NCI-H2196 (cell line): ENCODE measurements around the gene KMT2C.
"Not testable (repeated sequence)": the region's sequence is repeated elsewhere in the genome, so short reads cannot be mapped to it uniquely, and the experiment has no call there.

Source experiments
- DNase-seq: peaks from one replicate; lab custom pipeline; 2025; ENCODE audit not compliant: unreplicated experiment; lab: John Stamatoyannopoulos, UW

The KMT2C gene

GRCh38 chr7:152435384-152436110, at the start of gene KMT2C:
Gene KMT2C (minus strand): TSS chr7:152436003. CDS start chr7:152435786, 217 bp downstream.
- peak; percentile 12 for DNase-seq

DNA sequence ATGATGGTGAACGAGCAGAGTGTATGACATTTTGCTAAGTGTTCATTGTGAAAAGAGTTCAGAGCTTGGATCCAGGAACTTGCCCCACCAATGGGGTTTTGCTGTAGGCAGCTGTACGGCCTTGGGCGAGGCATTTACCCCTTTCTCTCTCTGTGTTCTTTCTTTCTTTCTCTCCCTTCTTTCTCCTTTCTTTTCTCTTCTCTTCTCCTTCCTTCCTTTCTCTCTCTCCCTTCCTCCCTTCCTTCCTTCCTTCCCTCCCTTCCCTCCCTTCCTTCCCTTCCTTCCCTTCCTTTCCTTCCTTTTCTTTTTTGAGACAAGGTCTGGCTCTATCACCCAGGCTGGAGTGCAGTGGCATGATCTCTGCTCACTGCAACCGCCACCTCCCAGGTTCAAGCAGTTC, 45.3 kb upstream of the KMT2C start:
- no peak for DNase-seq

GRCh38 chr7:152480664-152481063, 44.9 kb upstream of the KMT2C start:
- no peak for DNase-seq

DNA sequence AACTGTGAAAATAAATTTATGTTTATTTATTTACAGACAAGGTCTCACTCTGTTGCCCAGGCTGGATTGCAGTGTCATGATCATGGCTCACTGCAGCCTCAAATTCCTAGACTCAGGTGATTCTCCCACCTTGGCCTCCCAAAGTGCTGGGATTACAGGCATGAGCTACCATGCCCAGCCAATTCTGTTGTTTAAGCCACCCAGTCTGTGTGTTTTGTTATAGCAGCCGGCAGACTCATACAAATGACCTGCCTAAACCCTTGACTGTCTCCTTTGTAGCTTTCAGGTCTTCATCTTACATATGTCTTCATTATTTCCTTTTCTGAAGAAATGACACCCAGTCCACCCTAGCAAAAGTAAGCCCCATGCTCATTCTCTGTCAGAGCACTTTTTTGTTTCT, 43.8 kb upstream of the KMT2C start:
- DNase-seq = no peak

DNA sequence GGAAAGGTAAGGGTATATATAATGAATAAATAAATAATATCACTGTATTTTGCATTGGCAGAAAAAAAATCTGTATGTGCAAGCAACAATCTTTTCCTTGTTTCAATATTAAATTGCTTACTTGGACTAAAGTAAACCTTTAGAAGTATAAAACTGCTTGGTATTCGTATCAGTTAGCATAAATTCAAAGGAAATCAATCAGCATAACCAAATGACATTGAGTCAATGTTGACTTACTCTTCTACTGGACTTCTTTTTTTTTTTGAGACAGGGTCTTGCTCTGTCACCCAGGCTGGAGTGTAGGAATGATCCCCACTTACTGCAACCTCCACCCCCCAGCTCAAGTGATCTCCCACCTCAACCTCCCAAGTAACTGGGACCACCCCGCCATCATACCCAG, 42.3 kb upstream of the KMT2C start:
- DNase-seq = no peak

DNA sequence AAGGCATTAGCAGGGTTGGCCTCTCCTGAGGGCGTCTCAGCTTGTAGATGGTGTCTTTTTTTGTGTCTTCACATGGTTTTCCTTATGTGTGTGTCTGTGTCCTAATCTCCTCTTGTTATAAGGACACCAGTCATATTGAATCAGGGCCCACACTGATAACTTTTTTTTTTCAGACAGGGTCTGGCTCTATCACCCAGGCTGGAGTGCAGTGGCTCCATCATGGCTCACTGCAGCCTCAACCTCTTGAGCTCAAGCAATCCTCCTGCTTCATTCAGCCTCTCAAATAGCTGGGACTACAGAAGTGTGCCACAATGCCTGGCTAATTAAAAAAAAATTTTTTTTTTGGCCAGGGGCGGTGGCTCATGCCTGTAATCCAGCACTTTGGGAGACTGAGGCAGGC, 41.3 kb upstream of the KMT2C start:
- no peak for DNase-seq

GRCh38 chr7:152476551-152476950, 40.7 kb upstream of the KMT2C start:
- DNase-seq = no peak

DNA sequence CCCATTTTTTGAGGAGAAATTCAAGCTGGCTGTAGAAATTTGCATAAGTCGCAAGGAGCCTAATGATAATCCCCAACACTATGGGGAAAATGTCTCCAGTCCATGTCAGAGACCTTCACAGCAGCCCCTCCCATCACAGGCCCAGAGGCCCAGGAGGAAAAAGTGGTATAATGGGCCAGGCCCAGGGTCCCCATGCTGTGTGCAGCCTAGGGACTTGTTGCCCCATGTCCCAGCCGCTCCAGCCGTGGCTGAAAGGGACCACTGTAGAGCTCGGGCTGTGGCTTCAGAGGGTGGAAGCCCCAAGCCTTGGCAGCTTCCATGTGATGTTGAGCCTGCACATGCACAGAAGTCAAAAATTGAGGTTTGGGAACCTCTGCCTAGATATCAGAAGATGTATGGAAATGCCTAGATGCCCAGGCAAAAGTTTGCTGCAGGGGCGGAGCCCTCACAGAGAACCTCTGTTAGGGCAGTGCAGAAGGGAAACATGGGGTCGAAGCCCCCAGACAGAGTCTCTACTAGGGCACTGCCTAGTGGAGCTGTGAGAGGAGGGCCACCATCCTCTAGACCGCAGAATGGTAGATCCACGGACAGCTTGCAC, 35.3 kb upstream of the KMT2C start:
- DNase-seq = not testable (repeated sequence)

DNA sequence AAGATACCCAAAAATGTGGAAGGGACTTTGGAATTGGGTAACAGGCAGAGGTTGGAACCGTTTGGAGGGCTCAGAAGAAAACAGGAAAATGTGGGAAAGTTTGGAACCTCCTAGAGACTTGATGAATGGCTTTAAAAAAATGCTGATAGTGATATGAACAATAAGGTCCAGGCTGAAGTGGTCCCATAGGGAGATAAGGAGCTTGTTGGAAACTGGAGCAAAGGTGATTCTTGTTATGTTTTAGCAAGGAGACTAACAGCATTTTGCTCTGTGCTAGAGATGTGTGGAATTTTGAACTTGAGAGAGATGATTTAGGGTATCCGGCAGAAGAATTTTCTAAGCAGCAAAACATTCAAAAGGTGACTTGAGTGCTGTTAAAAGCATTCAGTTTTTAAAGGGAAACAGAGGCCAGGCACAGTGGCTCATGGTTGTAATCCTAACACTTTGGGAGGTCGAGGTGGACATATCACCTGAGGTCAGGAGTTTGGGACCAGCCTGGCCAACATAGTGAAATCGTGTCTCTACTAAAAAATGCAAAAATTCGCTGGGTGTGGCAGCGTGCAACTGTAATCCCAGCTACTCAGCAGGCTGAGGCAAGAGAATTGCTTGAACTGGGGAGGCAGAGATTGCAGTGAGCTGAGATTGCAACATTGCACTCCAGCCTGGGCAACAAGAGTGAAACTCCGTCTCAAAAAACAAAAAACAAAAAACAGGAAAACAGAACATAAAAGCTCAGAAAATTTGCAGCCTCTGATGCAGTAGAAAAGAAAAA, 34.6 kb upstream of the KMT2C start:
- DNase-seq = not testable (repeated sequence)

- not testable (repeated sequence) for DNase-seq
Measured at GRCh38 chr7:152469576-152469975, 33.8 kb upstream of the KMT2C start.

GRCh38 chr7:152467225-152467624, 31.4 kb upstream of the KMT2C start:
- no peak for DNase-seq

DNA sequence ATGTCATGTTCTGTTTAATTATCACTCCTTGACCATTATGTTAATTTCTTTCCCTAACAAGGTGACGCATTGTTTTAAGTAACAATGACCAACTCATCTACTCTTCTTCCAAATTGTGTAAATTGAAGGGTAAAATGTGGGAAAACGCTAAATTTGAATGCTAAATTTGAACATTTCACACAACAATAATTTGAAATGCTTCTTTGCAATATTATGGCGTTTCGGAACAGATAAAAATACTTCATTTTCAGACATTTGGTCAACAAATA, 29.2 kb upstream of the KMT2C start:
- DNase-seq = no peak

DNA sequence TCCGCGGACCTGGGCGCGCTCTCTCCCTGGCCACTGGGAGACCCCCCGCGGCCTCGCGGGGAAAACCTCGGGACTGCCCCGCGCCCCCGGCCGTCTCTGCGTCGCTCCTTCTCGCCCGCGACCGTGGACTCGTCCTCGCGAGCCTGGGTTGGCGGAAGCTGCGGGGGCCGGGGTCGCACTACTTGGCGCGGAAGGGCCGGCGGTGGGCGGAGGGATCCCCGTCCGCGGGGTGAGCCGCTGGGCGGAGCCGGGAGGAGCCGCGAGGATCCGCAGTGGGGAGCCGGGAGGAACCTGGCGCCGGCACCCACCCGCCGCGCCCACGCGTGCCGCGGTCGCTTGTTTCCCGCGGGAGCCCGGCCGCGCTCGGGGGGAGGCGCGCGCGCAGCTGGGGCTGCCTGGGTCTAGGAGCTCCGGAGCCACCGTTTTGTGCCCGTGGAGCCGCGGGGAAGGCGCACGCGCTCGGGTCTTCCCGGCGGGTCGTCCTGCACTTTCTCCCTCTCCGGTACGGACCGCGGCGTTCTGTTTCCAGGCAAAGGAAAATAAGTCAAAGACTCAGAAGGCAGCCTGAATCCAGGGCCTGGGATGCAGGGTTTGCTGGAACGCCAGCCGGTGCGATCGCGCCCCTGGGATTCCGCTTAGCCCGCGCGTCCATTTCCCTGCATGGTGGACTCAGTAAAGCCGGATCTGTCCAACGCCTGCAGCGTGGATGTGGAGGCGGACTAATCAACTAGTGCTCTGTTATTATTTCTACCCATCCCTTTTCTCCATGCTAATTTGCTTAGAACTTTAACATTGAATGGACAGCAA, 28.7 kb upstream of the KMT2C start:
- peak; percentile 48 for DNase-seq

DNA sequence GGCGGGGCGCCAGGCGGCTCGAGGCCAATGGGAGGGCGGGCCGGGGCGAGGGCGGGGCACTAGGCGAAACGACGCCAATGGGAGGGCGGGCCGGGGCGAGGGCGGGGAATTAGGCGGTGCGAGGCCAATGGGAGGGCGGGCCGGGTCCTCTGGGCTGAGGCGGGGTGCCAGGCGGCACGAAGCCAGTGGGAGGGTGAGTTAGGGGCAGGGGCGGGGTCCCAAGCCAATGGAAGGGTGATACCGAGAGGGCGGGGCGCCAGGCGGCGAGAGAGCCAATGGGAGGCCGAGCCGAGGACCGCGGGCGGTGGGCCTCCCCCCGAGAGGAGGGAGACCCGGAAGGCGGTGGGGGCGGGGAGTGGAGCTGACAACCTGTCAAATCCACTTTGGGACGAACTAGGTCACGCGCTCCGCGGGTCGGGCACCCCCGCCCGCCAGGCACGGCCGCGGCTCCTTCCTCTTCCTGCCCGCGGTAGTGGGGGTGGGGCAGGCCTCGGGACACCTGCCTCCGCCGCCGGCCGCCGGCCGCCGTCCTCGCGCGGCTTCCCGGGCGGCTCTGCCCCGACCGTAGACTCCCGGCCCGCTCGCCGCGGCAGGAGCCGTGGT, 28.0 kb upstream of the KMT2C start:
- peak; percentile 93 for DNase-seq

GRCh38 chr7:152462995-152463708, 27.3 kb upstream of the KMT2C start:
- DNase-seq = peak; percentile 21

DNA sequence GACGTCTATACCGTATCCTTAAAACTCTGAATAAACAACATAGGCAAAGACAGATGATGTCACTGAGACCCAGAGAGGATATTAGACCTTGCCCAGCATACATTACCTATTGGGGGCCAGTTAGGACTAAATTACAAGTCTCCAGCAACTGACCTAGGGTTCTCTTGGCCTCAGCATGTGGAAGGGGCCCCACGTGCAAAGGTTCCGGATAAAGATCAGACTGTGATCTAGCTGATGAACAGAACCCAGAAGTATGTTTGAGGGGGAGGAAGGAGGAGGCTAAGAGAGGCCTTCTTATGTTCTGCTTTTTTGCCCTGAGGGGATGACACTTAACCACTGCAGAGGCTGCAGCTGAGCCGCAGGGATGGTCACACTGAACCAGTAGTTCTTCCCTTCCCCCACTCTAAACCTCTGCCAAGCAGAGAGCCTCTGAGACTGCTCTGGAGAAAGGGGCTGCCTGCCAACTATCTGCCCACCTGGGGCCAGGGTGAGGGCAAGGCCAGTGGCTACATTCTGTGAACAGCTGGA, 24.0 kb upstream of the KMT2C start:
- DNase-seq = peak; percentile 66

DNA sequence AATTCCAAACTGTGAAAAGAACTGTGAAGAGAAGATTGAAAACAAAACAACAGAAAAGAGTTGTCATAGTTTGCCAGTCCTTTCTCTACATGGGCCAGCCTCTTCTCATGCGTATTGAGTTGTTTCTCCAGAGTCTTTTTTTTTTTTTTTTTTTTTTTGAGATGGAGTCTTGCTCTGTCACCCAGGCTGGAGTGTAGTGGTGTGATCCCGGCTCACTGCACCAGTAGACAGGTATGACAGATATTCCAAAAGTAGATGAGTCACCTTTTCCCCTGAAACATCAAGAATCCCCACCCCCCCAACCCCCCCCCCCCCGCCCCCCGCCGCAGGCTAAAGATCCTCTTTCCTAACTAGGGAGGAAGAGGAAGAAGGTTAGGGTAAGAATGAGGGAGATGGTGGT, 15.6 kb upstream of the KMT2C start:
- DNase-seq = no peak

- not testable (repeated sequence) for DNase-seq
Measured at GRCh38 chr7:152445386-152446008, 9.7 kb upstream of the KMT2C start.

- no peak for DNase-seq
Measured at GRCh38 chr7:152443586-152443985, 7.8 kb upstream of the KMT2C start.

DNA sequence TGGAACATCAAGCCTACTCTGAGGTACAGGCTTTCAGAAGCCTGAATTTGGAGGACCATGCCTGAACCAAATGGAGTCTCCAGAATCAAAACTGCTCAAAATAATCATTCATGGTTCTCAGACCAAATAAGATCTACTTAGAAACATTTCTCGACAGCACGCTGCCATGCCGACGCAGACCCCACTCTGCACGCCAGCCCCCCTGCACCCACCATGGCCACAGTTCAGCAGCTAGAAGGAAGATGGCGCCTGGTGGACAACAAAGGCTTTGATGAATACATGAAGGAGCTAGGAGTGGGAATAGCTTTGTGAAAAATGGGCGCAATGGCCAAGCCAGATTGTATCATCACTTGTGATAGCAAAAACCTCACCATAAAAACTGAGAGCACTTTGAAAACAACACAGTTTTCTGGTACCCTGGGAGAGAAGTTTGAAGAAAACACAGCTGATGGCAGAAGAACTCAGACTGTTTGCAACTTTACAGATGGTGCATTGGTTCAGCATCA, 6.6 kb upstream of the KMT2C start:
- no peak for DNase-seq
